CD4-positive, CD25-positive, alpha-beta regulatory T cell (primary cell): ENCODE data around the gene MSN. TPM values are rescaled to one million over a fixed set of nuclear protein-coding genes. Genes with fewer than 3 reads are reported as not detected.

Experiments
- ATAC-seq, 2 donors: fragments of 150-1000 bp; cut with Tn5 transposase; one replicate each; pipeline ENCODE4 v1.10.0; 2021; ENCODE audit warnings: low read depth in 2 of 2, moderate number of reproducible peaks in 2 of 2, moderate library complexity in 1 of 2
- DNase-seq, 3 donors: peaks; one replicate each; pipeline versions ENCODE4 v3.0.0 to v3.0.0-alpha.2; 2012 to 2022; ENCODE audit warnings: mixed read lengths in 1 of 3
- H3K27ac ChIP-seq: one replicate; pipeline ENCODE4 v1.7.0; 2013; ENCODE audit warnings: mild to moderate bottlenecking, low read length; ENCODE audit not compliant: insufficient read depth, poor library complexity, severe bottlenecking
- H3K27me3 ChIP-seq: one replicate; pipeline ENCODE4 v1.7.0; 2013; ENCODE audit warnings: low read length; ENCODE audit not compliant: control insufficient read depth, insufficient read depth
- H3K36me3 ChIP-seq: one replicate; pipeline ENCODE4 v1.7.0; 2013; ENCODE audit warnings: mild to moderate bottlenecking, low read length, moderate library complexity; ENCODE audit not compliant: control insufficient read depth, insufficient read depth
- H3K4me1 ChIP-seq: 2 replicates; pipeline ENCODE4 v1.7.0; 2013; ENCODE audit warnings: mild to moderate bottlenecking, low read length; ENCODE audit not compliant: insufficient read depth, control insufficient read depth, poor library complexity, severe bottlenecking
- H3K4me3 ChIP-seq: one replicate; pipeline ENCODE4 v1.7.0; 2013; ENCODE audit warnings: low read depth, mild to moderate bottlenecking, low read length, moderate library complexity
- H3K9me3 ChIP-seq, 2 experiments: 1 replicate in 1 of 2; 2 replicates in 1 of 2; pipeline ENCODE4 v1.7.0; 2013; ENCODE audit warnings: low read length in 2 of 2, mild to moderate bottlenecking in 1 of 2, moderate library complexity in 1 of 2; ENCODE audit not compliant: control insufficient read depth in 2 of 2
- H3K27ac Mint-ChIP-seq, 3 donors: one replicate each; pipeline ENCODE4 v1.8.0; 2020 to 2022; ENCODE audit warnings: mild to moderate bottlenecking in 3 of 3, mixed read lengths in 3 of 3, moderate library complexity in 2 of 3
- H3K27me3 Mint-ChIP-seq: one replicate; pipeline ENCODE4 v1.8.0; 2022; ENCODE audit warnings: mild to moderate bottlenecking, mixed read lengths
- H3K36me3 Mint-ChIP-seq: one replicate; pipeline ENCODE4 v1.8.0; 2020; ENCODE audit warnings: mixed read lengths
- H3K4me1 Mint-ChIP-seq, 4 donors: one replicate each; pipeline ENCODE4 v1.8.0; 2020 to 2022; ENCODE audit warnings: mixed read lengths in 4 of 4, mild to moderate bottlenecking in 1 of 4
- H3K4me3 Mint-ChIP-seq, 4 donors: one replicate each; pipeline ENCODE4 v1.8.0; 2020 to 2022; ENCODE audit warnings: mild to moderate bottlenecking in 4 of 4, mixed read lengths in 4 of 4, moderate library complexity in 3 of 4
- H3K9me3 Mint-ChIP-seq, 7 donors: one replicate each; pipeline ENCODE4 v1.8.0; 2020 to 2022; ENCODE audit warnings: mixed read lengths in 7 of 7, mild to moderate bottlenecking in 3 of 7, moderate library complexity in 2 of 7
- polyA plus RNA-seq, 4 donors: library from polyadenylated mRNA; unstranded; fragments of 300-500 nt; fragmentation: Illumina TruSeq; gene quantifications; one replicate each; pipeline ENCODE4 v1.2.3, GENCODE V29; 2021
- total RNA-seq: library from RNA; stranded (reverse); gene quantifications from one replicate; pipeline ENCODE4 v1.2.3, GENCODE V29; 2022

The MSN gene
- total and polyA plus RNA-seq, 5 donors from 2014 or later: 339 to 527 (median 438) TPM

GRCh38 chrX:65769564-65770292 lies 102.3 kb downstream of the MSN start:
- Histone ChIP-seq H3K27ac (no peak overlapping the region), H3K36me3 (no peaks in the 10 kb centered on the region), H3K27me3 (no peaks in the 10 kb centered on the region), H3K9me3 (no peaks in the 10 kb centered on the region), H3K4me1 (no peaks in the 10 kb centered on the region), H3K4me3 (no peak overlapping the region)
- H3K27ac Mint-ChIP-seq: no peak overlapping the region
- peaks cover 0 to 1% (median 0%) of the 10 kb centered on the region in 7 donors for H3K9me3 Mint-ChIP-seq
- H3K4me1 Mint-ChIP-seq: peaks cover 0 to 3% (median 2%) of the 10 kb centered on the region in 4 donors
- H3K36me3 Mint-ChIP-seq: no peaks in the 10 kb centered on the region
- no peak for DNase-seq
- no peaks in the 10 kb centered on the region for H3K27me3 Mint-ChIP-seq
- H3K4me3 Mint-ChIP-seq: no peak overlapping the region
- ATAC-seq: no peak

- Histone ChIP-seq H3K4me3 (no peak overlapping the region), H3K27me3 (no peaks in the 10 kb centered on the region), H3K36me3 (no peaks in the 10 kb centered on the region), H3K9me3 (no peaks in the 10 kb centered on the region), H3K4me1 (no peaks in the 10 kb centered on the region), H3K27ac (no peak overlapping the region)
- Mint-ChIP-seq H3K36me3 (no peaks in the 10 kb centered on the region), H3K4me3 (no peak overlapping the region), H3K4me1 (peaks cover 0 to 3% (median 2%) of the 10 kb centered on the region in 4 donors), H3K27me3 (no peaks in the 10 kb centered on the region), H3K27ac (no peak overlapping the region), H3K9me3 (peaks cover 0 to 1% (median 0%) of the 10 kb centered on the region in 7 donors)
- no peak for ATAC-seq
- no peak for DNase-seq
Observed at GRCh38 chrX:65772842-65773241, 105.4 kb downstream of the MSN start.

- DNase-seq: peak in 1 of 3 donors; percentile 4
- Histone ChIP-seq H3K27me3 (no peaks in the 10 kb centered on the region), H3K36me3 (no peaks in the 10 kb centered on the region), H3K9me3 (no peaks in the 10 kb centered on the region), H3K4me3 (no peak overlapping the region), H3K4me1 (no peaks in the 10 kb centered on the region), H3K27ac (no peak overlapping the region)
- H3K27me3 Mint-ChIP-seq: no peaks in the 10 kb centered on the region
- ATAC-seq: no peak
- no peak overlapping the region for H3K27ac Mint-ChIP-seq
- H3K4me1 Mint-ChIP-seq: peaks cover 0 to 5% (median 4%) of the 10 kb centered on the region in 4 donors
- peaks cover 0 to 4% (median 0%) of the 10 kb centered on the region in 7 donors for H3K9me3 Mint-ChIP-seq
- no peaks in the 10 kb centered on the region for H3K36me3 Mint-ChIP-seq
- H3K4me3 Mint-ChIP-seq: no peak overlapping the region
Observed at GRCh38 chrX:65781845-65782244, 114.4 kb downstream of the MSN start.

- peaks cover 0 to 4% (median 0%) of the 10 kb centered on the region in 7 donors for H3K9me3 Mint-ChIP-seq
- no peak overlapping the region for H3K4me3 ChIP-seq
- no peak overlapping the region for H3K4me3 Mint-ChIP-seq
- H3K27me3 Mint-ChIP-seq: no peaks in the 10 kb centered on the region
- no peaks in the 10 kb centered on the region for H3K27me3 ChIP-seq
- no peaks in the 10 kb centered on the region for H3K36me3 Mint-ChIP-seq
- no peak overlapping the region for H3K27ac ChIP-seq
- H3K4me1 ChIP-seq: no peaks in the 10 kb centered on the region
- ATAC-seq (no peak), DNase-seq (no peak)
- H3K9me3 ChIP-seq: no peaks in the 10 kb centered on the region
- H3K36me3 ChIP-seq: no peaks in the 10 kb centered on the region
- H3K27ac Mint-ChIP-seq: no peak overlapping the region
- H3K4me1 Mint-ChIP-seq: peaks cover 0 to 4% (median under 1%) of the 10 kb centered on the region in 4 donors
Observed at GRCh38 chrX:65783746-65784145, 116.3 kb downstream of the MSN start.

Other genes starting within 250 kb of the MSN start
- gene LAS1L, start 132.9 kb upstream of the MSN start, total RNA-seq: 39.1 TPM
- gene LAS1L, start 132.9 kb upstream of the MSN start, polyA plus RNA-seq: 10 to 100 TPM; 29.6 to 37.6 (median 33.7) TPM